Nephron (organoid): Measurements from ENCODE around the gene CRPPA.
"Not testable (repeated sequence)": the region's sequence is repeated elsewhere in the genome, so short reads cannot be mapped to it uniquely, and the experiment has no call there.

Source experiments
- H3K27ac Mint-ChIP-seq, 3 experiments: 2 replicates each; pipeline ENCODE4 v1.8.0; 2020; ENCODE audit warnings: mixed read lengths in 3 of 3, mild to moderate bottlenecking in 2 of 3, moderate library complexity in 1 of 3
- H3K27me3 Mint-ChIP-seq: 2 replicates; pipeline ENCODE4 v1.8.0; 2021; ENCODE audit warnings: low read depth, mild to moderate bottlenecking, moderate library complexity, mixed read lengths
- H3K36me3 Mint-ChIP-seq: 2 replicates; pipeline ENCODE4 v1.8.0; 2020; ENCODE audit warnings: low read depth, mixed read lengths
- H3K4me1 Mint-ChIP-seq: 2 replicates; pipeline ENCODE4 v1.8.0; 2020; ENCODE audit warnings: mixed read lengths
- H3K4me3 Mint-ChIP-seq, 3 experiments: 2 replicates each; pipeline ENCODE4 v1.8.0; 2020; ENCODE audit warnings: mild to moderate bottlenecking in 3 of 3, mixed read lengths in 3 of 3, moderate library complexity in 2 of 3
- H3K9me3 Mint-ChIP-seq: 2 replicates; pipeline ENCODE4 v1.8.0; 2020; ENCODE audit warnings: mixed read lengths
- CTCF ChIP-seq, 3 experiments: fragments of 200-600 bp; sonication (generic); IDR thresholded peaks; one replicate each; pipeline ENCODE4 v1.5.0; 2021; ENCODE audit warnings: antibody characterized with exemption in 3 of 3; ENCODE audit not compliant: unreplicated experiment in 3 of 3

The CRPPA gene

GRCh38 chr7:16460789-16461493 is 39.6 kb upstream of the CRPPA start:
- Mint-ChIP-seq H3K4me1 (peaks cover 30% of the 10 kb centered on the region), H3K36me3 (peaks cover 9% of the 10 kb centered on the region), H3K27me3 (no peaks in the 10 kb centered on the region), H3K9me3 (peaks cover 6% of the 10 kb centered on the region), H3K4me3 (no peak overlapping the region), H3K27ac (no peak overlapping the region)
- TF ChIP-seq CTCF (IDR thresholded peaks at IDR 0.05; ENCODE audit: unreplicated experiment in 3 of 3) = no peak

GRCh38 chr7:16456303-16456702 is 35.0 kb upstream of the CRPPA start:
- not testable (repeated sequence) for H3K27ac Mint-ChIP-seq, H3K36me3 Mint-ChIP-seq, H3K4me1 Mint-ChIP-seq, H3K9me3 Mint-ChIP-seq, H3K4me3 Mint-ChIP-seq, H3K27me3 Mint-ChIP-seq

- Mint-ChIP-seq H3K4me1 (no peaks in the 10 kb centered on the region), H3K27ac (no peak overlapping the region), H3K36me3 (no peaks in the 10 kb centered on the region), H3K9me3 (peaks cover 6% of the 10 kb centered on the region), H3K27me3 (no peaks in the 10 kb centered on the region), H3K4me3 (no peak overlapping the region)
- TF ChIP-seq CTCF (IDR thresholded peaks at IDR 0.05; ENCODE audit: unreplicated experiment in 3 of 3) = no peak
Measured at GRCh38 chr7:16455591-16455990, 34.3 kb upstream of the CRPPA start.

GRCh38 chr7:16450366-16450765 is 29.0 kb upstream of the CRPPA start:
- Mint-ChIP-seq H3K36me3 (no peaks in the 10 kb centered on the region), H3K9me3 (no peaks in the 10 kb centered on the region), H3K27ac (no peak overlapping the region), H3K4me1 (peaks cover 8% of the 10 kb centered on the region), H3K27me3 (no peaks in the 10 kb centered on the region), H3K4me3 (no peak overlapping the region)
- TF ChIP-seq CTCF (IDR thresholded peaks at IDR 0.05; ENCODE audit: unreplicated experiment in 3 of 3) = no peak

- Mint-ChIP-seq H3K9me3 (no peaks in the 10 kb centered on the region), H3K27me3 (no peaks in the 10 kb centered on the region), H3K4me1 (peaks cover 8% of the 10 kb centered on the region), H3K27ac (peak overlapping the region in 2 of 3 experiments; percentile 19 to 49), H3K4me3 (no peak overlapping the region), H3K36me3 (no peaks in the 10 kb centered on the region)
- TF ChIP-seq CTCF (IDR thresholded peaks at IDR 0.05; ENCODE audit: unreplicated experiment in 3 of 3) = no peak
Measured at GRCh38 chr7:16447876-16448275, 26.5 kb upstream of the CRPPA start.

- peaks cover 8% of the 10 kb centered on the region for H3K4me1 Mint-ChIP-seq
- H3K9me3 Mint-ChIP-seq = no peaks in the 10 kb centered on the region
- TF ChIP-seq CTCF (IDR thresholded peaks at IDR 0.05; ENCODE audit: unreplicated experiment in 3 of 3) = no peak
- no peaks in the 10 kb centered on the region for H3K36me3 Mint-ChIP-seq
- H3K27me3 Mint-ChIP-seq = no peaks in the 10 kb centered on the region
- H3K27ac Mint-ChIP-seq = no peak overlapping the region
- H3K4me3 Mint-ChIP-seq = no peak overlapping the region
Measured at GRCh38 chr7:16446508-16446907, 25.2 kb upstream of the CRPPA start.

- not testable (repeated sequence) for H3K27me3 Mint-ChIP-seq, H3K36me3 Mint-ChIP-seq, H3K9me3 Mint-ChIP-seq, H3K4me3 Mint-ChIP-seq, H3K27ac Mint-ChIP-seq, H3K4me1 Mint-ChIP-seq
Measured at GRCh38 chr7:16443871-16444270, 22.5 kb upstream of the CRPPA start.
